DMS 273 (cell line): ENCODE results near the gene KYNU.
"Not testable (repeated sequence)": the region's sequence is repeated elsewhere in the genome, so short reads cannot be mapped to it uniquely, and the experiment has no call there.

Source experiments
- DNase-seq: peaks from one replicate; lab custom pipeline; 2025; ENCODE audit not compliant: unreplicated experiment; lab: John Stamatoyannopoulos, UW

Gene KYNU

DNA sequence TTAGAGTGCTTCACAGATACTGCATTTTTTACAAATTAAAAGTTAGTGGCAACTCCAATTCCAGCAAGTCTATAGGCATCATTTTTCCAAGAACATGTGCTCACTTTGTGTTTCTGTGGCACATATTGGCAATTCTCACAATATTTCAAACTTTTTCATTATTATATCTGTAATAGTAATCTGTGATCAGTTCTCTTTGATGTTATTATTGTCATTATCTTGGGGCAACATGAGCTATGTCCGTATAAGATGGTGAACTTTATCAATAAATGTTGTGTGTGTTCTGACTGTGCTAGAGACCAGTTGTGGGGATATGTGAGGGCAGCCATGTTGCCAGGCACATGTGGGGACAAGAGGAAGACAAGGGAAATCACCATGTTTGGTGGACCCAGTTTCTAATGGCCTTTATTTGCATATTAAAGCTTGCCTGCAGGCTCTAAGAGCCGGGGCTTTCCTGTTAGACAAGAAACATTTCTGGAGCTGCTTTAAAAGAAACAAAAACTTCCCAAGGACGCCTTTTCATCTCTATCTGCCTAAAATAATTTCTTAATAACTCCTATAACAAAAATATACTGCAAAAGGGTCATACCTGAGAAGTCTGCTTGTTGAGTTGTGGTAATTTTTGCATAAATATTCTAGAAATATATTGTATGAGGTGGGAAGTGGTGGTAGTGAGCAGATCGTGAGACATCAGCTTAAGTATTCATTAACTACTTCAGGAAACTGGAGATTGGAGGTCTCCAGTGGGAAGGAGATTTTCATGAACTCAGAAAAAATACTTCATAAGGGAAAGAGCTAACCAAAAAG lies 37.2 kb downstream of the KYNU start:
- no peak for DNase-seq

DNA sequence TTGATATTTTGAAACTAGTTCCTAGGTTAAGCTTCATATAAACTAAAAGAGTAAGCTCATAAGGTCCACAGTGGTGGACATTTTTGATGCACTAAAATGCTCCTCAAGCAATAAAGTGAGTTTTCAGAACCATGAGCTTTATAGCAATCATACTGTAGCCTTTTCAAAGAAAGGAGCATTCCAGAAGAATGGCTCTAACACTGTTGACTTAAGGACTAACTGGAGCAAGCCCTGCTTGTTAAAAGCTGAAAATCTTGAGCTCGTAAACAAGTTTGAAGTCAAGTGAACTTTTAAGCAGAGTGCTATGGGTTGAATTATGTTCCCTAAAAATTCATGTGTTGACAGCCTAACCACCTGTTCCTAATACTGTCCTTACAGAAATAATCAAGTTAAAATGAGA lies 38.0 kb downstream of the KYNU start:
- no peak for DNase-seq

DNA sequence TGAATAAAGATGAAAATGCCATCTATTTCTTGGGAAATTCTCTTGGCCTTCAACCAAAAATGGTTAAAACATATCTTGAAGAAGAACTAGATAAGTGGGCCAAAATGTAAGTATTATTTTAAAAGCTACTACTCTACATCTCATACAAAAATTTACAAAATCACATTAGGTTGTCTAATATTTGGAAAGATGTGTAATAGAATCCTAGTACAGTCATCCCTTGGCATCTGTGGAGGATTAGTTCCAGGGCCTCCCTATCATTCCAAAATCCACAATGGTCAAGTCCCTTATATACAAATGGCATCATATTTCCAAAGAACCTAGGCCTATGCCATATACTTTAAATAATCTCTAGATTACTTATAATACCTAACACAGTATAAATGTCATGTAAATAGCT lies 41.2 kb downstream of the KYNU start:
- no peak for DNase-seq

DNA sequence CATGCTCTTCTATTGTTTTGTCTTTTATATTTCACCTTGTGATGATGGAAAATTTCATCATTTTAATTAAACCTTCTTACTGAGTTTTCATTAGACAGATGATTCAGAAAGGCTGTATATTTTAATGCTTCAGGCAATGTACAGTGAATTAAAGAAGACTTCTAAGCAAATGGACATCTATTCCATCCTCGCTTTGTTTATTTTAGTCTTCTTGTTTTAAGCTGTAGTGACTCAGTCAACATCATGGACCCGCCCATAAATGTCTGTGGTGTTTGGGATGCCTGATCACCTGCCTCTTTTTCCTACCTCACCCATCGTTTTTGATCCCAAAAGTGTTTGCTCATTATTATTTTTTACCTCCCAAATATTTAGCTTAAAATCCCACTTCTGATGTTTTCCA lies 43.1 kb downstream of the KYNU start:
- no peak for DNase-seq

DNA sequence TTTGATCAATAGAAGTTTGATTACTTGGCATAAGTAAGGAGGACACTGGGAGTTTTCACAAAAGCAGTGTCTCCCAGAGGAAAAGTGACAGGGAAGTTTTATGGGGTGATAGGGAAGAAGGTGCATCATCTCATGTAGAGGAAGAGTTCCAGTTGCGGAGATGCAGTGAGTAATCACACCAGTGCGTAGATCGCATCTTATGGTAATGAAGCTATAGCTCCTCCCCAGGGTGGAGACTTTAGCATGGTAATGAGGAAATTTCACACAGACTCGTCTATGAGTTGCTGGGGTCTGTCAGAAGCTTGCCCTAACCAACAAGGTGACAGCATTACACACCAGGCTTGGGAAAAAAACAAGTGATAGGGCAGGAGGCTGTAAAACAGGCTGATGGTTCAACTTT lies 49.0 kb downstream of the KYNU start:
- DNase-seq = no peak

DNA sequence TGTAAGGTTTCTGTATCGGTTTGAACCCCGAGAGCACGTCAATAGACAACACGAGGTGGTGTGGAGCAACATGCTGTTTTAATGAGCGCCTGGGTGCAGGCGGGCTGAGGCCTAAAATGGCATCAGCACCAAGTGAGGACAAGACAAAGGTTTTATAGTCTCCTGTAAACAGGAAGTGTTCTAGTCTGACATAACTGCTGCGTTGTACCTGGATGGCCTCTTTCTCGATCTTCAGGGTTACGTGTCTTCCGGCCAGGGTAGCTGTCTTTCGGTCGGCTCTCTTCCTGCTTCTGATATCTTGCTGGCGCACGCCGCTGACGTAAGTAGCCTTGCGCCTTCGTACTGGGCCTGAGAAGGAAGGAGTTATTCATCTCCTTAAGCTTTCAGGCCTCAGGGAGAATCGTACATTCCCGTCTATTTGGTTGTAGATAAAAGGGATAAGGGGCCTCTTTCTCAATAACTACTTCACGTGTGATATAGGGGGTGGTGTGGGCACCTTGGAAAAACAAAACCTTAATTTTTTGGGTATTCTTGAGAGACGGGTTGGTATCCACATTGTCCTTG lies 53.5 kb downstream of the KYNU start:
- DNase-seq = no peak

DNA sequence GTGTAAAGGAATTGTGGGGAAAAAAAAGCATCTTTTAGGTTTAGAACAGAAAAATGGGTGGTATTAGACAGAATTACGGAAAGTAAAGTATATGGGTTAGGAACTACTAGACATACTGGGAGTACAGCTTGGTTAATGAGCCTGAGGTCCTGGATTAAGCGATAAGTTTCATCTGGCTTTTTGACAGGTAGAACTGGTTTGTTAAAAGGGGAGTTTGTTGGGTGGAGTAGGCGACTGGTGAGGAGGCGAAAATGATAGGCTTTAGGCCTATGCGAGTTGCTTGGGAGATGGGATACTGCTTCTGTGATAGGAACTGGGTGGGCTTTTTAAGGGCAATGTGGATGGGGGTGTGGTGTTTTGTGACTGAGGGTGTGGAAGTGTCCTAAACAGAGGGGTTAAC lies 56.5 kb downstream of the KYNU start:
- DNase-seq = no peak

DNA sequence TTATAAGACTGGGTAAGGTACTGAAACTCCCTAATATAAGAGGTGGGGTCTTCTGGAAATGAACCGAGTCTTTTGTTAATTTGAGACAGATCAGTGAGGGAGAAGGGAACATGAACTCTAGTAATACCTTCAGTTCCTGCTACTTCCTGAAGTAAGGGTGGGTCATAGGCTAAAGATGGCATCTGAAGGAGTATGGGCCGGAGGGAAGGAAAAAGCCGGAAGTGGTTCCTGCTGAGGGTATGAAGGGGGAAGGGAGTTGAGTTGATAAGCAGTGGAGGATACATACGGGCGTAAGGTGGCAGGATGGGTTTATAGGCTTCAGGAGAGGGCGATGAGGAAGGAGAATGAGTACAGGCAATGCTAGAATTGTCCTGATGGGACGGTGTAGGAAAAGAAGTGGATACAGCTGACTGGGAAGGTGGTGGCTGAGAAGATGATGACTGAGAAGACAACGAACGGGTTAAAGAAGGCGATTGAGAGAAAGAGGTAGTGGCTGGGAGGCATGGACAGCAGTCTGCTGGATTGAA lies 58.2 kb downstream of the KYNU start:
- no peak for DNase-seq

DNA sequence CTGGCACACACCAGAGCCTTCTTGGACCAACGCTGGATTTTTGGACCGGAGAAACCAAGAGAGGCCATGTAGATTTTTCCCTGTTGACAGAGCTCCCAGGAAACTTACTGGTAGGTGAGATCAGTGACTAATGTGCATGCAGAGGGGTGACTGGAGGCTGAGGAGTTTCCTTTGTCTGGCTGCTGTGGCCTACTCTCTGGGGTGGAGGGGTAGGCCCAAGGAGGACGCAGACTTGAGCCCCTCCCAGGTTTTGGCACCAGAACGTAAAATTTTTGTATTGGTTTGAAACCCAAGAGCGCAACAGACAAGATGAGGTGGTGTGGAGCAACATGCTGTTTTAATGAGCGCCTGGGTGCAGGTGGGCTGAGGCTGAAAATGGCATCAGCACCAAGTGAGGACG lies 59.2 kb downstream of the KYNU start:
- no peak for DNase-seq

DNA sequence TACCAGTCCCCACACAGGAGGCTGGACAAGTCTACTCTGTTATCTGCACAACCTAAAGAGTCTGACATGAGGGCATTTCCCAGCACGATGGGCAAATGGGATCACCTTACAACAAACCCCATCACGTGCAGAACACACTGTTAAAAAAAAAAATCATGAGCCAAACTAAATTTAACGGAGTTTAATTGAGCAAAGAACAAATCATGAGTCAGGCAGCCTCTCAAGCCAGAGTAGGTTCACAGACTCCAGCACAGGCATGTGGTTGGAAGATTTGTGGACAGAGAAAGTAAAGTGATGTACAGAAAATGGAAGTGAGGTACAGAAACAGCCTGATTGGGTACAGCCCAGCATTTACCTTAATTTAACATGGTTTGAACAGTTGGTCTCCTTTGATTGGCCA lies 59.9 kb downstream of the KYNU start:
- no peak for DNase-seq

DNA sequence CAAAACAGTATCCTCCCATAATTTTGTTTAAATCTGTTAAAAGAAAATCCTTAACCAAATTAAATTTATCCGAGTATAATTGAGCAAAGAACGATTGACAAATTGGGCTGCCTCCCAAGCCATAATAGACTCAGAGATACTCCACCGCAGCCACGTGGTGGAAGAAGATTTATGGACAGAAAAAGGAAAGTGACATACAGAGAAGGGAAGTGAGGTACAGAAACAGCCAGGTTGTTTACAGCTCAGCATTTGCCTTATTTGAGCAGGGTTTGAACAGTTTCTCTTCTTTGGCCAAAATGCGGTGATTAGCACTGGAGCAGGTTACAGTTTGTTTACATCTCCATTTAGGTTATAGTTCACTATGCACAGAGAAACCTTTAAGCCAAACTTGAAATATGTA lies 60.8 kb downstream of the KYNU start:
- no peak for DNase-seq

DNA sequence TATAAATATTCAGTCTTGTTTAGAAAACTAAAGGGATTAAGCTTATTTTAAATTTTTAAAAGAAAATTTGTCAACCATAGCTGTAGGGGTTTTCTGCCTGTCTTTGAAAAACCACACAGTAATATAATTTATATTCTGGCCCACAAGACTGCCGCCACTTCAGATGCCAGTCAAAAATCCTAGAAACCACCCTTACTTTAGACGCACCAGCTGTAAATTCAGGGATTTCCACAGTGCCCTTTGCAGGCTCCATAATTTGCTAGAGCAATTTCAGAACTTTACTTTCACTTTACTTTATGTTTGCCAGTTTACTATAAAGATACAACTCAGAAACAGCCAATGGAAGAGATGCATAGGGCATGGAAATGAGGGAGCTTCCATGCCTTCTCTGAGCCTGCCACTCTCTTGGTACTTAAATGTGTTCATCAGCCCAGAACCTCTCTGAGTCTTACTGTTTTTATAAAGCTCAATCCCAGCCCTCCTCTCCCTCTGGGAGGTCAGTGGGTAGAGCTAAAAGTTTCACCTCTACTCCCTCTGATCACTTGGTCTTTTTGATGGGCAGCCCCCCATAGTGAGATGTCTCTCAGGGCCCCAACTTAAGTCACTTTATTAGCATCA lies 63.3 kb downstream of the KYNU start:
- no peak for DNase-seq

DNA sequence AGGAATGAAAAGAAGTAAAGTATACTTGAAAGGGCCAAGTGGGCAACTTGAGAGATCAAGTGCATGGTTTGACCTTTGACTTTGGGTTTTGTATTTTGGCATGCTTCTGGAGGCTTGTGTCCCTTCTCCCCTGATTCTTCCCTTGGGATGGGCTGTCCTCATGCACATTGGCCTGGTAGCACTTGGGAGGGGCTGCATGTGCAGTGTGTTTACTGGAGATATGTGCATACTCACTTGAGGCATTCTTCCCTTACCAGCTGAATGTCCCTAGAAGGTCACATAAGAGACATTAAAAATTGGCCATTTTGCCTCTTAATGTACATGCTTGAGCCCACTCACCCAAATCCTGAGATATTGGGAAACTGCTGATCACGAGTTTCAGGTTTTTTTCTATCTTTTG lies 65.2 kb downstream of the KYNU start:
- no peak for DNase-seq

DNA sequence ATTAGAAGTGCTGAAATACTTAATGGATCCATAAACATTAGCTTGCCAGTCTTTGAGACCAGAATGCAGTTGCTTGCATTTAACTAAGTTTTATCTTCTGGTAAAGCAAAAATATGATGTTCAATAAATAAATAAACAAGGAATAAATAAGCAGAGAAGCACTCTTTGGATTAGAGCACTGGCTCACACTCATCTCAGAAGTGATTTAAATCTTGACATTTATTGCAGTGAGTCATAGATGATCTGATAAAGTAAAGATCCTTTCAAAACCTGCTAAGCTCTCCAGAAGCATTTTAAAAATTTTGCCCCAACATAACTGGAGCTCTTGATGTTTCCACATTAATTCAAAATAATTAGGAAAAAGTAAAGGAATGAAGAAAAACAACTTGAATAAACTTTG lies 66.8 kb downstream of the KYNU start:
- DNase-seq = no peak

DNA sequence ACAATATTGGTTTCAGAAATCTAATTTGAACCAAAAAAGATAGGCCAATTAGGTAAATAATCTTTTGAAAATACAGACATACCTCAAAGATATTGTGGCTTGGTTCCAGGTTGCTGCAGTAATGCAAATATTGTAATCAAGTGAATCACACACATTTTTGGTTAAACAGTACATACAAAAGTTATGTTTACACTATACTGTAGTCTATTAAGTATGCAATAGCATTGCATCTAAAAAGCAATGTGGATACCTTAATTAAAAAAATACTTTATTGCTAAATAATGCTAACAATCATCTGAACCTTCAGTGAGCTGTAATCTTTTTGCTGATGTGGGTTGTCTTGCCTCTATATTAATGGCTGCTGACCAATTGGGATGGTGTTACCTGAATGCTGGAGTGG lies 67.3 kb downstream of the KYNU start:
- no peak for DNase-seq

DNA sequence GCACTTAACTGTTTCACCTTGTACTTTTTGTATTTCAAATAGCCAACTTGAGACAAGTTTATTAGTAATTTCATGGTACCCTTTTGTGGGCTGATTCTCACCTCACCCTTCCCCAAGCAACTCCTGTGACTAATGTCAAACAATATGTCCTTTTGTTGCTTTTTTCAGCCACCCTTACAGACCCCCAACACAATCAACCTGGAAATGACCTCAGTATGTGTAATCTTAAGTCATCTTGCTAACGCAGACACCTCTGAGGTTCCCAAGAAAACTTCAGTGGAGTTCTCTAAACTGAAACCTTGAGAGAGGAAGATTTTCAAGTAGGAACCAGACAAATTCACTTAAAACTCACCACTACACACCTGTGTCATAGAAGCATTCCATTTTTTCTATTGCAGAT lies 69.5 kb downstream of the KYNU start:
- DNase-seq = no peak

DNA sequence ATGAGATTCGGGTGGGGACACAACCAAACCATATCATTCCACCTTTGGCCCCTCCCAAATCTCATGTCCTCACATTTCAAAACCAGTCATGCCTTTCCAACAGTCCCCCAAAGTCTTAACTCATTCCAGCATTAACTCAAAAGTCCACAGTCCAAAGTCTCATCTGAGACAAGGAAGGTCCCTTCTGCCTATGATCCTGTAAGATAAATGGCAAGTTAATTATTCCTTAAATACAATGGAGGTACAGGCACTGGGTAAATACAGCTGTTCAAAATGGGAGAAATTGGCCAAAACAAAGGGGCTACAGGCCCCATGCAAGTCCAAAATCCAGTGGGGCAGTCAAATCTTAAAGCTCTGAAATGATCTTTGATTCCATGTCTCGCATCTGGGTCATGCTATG lies 71.3 kb downstream of the KYNU start:
- not testable (repeated sequence) for DNase-seq

DNA sequence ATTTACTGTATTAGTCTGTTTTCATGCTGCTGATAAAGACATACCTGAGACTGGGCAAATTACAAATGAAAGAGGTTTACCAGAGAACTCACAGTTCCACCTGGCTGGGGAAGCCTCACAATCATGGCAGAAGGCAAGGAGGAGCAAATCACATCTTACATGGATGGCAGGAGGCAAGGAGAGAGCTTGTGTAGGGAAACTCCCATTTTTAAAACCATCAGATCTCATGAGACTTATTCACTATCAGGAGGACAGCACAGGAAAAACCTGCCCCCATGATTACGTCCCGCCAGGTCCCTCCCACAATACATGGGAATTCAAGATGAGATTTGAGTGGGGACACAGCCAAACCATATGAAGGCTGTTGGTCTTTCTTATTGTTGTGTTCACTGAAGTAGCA lies 72.9 kb downstream of the KYNU start:
- DNase-seq = not testable (repeated sequence)

DNA sequence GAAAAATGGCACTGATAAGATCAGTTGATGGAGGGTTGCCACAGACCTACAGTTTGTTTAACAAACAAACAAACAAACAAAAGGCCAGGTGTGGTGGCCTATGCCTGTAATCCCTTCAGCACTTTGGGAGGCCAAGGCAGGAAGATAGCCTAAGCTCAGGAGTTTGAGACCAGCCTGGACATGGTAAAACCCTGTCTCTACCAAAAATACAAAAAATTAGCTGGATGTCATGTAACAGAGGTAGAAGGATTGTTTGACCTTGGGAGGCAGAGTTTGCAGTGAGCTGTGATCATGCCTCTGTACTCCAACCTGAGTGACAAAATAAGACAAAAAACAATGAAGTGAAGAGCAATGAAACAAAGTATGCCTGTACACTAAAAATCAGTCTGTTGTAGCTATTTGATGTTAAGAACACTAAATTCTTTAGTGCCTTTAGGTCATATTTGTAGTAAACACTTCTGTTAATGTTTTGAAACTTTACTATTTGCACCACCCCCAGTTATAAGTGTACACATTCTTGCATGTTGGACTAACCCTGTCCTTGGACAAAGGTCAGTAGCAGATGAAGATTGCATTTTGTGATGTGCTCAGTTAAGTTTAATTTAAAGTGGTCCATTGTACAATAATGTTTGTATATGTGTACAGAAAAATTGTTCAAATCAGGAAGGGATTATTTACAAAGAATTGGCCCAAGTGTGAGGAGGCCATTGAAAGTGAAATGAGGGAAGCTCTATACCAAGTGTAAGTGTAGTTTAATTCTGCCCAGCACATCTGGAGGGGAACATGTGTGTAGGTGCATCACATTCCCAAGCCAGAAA lies 73.9 kb downstream of the KYNU start:
- DNase-seq = no peak

DNA sequence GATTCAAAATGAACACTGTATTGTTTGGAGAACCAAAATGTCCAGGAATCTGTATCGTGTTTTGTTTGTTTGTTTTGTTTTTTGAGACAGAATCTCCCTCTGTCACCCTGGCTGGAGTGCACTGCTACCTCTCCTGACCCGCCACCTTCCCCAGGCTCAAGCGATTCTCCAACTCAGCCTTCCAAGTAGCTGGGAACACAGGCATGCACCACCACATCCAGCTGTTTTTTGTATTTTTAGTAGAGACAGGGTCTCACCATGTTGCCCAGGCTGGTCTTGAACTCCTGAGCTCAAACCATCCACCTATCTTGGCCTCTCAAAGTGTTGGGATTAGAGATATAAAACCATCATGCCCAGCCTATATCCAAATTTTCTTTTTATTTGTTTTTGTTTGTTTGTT lies 74.6 kb downstream of the KYNU start:
- DNase-seq = no peak

DNA sequence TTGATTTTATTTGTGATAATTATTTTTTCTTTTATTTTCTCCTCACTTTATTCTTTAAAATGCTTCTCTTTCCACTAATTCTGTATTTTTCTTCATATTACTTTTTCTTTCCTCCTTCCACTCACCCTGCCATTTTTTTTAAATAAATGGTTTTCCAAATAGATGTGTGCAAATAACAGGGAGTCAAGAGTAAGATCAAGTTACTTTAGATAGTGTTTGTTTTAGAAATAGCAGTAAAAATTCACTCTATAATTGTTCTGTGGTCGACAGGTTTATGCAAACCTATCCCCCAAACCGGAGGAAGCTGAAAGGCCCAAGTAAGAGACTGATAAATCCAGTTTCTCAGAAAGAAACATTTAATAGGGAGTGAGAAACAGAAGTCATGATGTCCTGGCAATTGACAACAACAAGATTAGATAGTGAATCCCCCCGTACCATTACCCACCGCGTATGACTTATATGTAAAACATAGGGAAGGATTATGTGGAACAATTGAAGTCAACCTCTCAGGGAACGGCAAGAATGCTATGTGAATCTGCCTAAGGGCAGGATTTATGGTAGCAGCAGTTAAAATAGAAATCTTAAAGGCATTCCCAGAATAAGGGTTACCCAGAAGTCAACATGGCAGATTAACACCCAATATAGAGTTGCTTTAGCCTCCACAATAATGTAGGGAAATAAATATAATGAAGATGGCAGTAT lies 75.5 kb downstream of the KYNU start:
- no peak for DNase-seq
